MM.1S (cell line): Measurements from ENCODE around the gene OR13J1.

ENCODE experiments used
- EZH2 ChIP-seq: fragments of 300-600 bp; sonication (generic); optimal IDR thresholded peaks from 2 replicates; pipeline ENCODE3; 2017; ENCODE audit warnings: low read depth, mild to moderate bottlenecking, antibody characterized with exemption, low read length, mixed read lengths
- TF ChIP-seq, protein P1 (sequence below): fragments of 300-600 bp; sonication (generic); IDR thresholded peaks from 2 replicates; pipeline ENCODE4 v1.5.1; 2016; ENCODE audit warnings: antibody characterized with exemption, low read length, mixed read lengths

GRCh38 chr9:35906923-35907699 lies 36.9 kb upstream of the OR13J1 start:
- TF ChIP-seq, protein P1, sequence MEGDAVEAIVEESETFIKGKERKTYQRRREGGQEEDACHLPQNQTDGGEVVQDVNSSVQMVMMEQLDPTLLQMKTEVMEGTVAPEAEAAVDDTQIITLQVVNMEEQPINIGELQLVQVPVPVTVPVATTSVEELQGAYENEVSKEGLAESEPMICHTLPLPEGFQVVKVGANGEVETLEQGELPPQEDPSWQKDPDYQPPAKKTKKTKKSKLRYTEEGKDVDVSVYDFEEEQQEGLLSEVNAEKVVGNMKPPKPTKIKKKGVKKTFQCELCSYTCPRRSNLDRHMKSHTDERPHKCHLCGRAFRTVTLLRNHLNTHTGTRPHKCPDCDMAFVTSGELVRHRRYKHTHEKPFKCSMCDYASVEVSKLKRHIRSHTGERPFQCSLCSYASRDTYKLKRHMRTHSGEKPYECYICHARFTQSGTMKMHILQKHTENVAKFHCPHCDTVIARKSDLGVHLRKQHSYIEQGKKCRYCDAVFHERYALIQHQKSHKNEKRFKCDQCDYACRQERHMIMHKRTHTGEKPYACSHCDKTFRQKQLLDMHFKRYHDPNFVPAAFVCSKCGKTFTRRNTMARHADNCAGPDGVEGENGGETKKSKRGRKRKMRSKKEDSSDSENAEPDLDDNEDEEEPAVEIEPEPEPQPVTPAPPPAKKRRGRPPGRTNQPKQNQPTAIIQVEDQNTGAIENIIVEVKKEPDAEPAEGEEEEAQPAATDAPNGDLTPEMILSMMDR = no peak
- no peak for TF ChIP-seq EZH2
